Activated effector memory CD4-positive, alpha-beta T cell treated with anti-CD3 and anti-CD28 coated beads, Interleukin-2, amount 50 U/mL, for 16 hours (primary cell): Measurements from ENCODE around the gene ATP6V1F.
A peak's percentile ranks its signal among the peaks of the same experiment; 100 is the strongest.

Source experiments
- DNase-seq: peaks from one replicate; pipeline ENCODE4 v3.0.0-alpha.2; 2020

ATP6V1F gene

DNA sequence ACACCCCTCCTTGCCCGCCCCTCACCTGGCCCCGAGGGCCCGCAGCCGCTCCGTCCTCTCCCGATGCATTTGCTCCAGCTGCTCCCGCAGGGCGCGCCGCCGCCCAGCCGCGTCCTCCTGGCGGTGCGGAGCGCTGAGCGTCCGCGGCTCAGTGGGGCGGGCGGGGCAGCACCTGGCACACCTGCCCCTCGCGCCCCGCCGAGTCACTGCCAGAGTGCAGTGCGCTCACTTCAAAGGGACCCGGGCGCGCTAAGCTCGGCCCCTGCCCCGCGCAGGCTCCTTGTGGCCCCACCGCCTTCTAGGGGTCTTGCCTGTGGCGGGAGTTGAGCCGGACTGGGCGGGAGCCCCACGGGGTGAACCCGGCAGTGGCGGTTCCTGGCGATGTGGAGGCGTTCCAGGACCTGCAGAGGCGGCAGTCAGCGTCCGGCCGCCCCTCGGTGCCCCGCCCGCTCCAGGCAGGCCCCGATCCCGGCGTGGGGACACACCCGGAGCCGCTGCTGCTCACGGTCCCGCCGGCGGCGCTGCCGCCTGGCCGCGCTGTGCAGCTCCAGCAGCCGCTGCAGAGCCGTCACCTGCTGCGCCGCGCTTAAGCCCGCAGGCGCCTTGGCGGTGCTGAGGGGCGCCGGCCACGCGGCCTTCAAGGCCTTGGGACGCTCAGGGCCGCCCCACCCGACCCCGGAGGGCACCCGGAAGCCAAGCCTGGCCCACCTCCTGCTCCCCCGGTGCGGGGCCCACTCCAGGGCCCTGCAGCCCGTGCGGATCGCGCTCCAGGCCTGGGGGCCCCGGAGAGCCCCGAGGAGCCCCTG lies 6.7 kb downstream of the ATP6V1F start:
- DNase-seq: peak; percentile 77

DNA sequence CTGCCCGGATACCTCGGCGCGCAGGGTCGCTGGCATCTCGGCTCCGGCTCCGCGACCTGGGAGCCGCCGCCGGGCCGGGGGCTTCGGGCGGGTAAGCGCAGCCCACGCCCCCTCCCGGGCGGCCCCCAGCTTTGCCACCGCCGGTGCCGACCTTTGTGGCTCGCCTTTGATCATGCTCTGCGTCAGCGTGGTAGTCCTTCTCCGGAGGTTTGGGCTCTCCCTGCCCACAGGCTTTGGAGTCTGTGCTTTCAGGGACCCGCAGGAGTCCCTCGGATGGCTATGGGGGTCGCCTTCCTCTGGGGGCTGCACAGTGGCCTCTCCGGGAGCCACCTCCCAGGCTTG lies 7.3 kb downstream of the ATP6V1F start:
- no peak for DNase-seq

- no peak for DNase-seq
Observed at GRCh38 chr7:128871050-128871449, 8.4 kb downstream of the ATP6V1F start.

DNA sequence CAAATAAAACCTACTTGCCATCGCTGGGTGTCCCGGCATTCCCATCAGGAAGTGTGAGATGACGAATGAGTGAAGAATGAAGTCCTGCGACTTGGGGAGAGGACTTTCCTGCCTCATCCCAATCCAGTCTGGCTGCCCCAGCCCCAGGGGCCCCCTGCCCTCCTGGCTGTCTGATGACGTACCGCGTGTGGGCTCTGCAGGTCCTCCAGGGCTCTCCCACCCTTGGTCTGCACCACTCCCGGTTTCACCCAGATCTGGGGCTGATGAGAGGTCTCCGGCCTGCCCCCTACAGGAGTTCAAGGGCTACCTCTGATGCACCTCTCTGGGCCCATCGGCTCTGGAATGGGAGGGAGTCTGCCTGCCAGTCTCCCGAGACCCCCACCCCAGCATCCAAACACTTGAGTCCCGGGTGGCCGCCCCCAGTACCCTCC lies 9.8 kb downstream of the ATP6V1F start:
- no peak for DNase-seq

- DNase-seq: no peak
Observed at GRCh38 chr7:128873234-128873633, 10.6 kb downstream of the ATP6V1F start.

GRCh38 chr7:128874140-128875031 lies 11.7 kb downstream of the ATP6V1F start:
- DNase-seq: no peak

GRCh38 chr7:128875523-128875948 lies 12.9 kb downstream of the ATP6V1F start:
- DNase-seq: no peak

DNA sequence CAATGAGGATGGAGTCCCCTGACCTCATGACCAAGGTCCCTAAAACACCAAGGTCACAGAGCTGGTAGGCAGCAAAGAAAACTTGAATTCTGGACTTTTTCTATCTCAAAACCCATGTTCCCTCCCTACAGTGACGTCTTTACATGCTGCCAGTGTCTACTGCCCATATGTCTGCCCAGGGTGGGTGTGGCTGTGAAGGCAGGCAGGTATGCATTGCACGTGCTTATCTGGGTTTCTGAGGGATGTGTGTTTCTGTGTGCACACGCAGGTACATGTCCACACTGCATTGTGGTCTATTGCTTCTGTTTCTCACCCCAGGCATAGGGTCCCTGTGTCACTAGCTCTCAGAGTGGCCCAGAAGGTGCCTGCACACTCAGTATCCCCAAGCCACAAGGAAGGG lies 13.5 kb downstream of the ATP6V1F start:
- no peak for DNase-seq

- no peak for DNase-seq
Observed at GRCh38 chr7:128876586-128876977, 13.9 kb downstream of the ATP6V1F start.

DNA sequence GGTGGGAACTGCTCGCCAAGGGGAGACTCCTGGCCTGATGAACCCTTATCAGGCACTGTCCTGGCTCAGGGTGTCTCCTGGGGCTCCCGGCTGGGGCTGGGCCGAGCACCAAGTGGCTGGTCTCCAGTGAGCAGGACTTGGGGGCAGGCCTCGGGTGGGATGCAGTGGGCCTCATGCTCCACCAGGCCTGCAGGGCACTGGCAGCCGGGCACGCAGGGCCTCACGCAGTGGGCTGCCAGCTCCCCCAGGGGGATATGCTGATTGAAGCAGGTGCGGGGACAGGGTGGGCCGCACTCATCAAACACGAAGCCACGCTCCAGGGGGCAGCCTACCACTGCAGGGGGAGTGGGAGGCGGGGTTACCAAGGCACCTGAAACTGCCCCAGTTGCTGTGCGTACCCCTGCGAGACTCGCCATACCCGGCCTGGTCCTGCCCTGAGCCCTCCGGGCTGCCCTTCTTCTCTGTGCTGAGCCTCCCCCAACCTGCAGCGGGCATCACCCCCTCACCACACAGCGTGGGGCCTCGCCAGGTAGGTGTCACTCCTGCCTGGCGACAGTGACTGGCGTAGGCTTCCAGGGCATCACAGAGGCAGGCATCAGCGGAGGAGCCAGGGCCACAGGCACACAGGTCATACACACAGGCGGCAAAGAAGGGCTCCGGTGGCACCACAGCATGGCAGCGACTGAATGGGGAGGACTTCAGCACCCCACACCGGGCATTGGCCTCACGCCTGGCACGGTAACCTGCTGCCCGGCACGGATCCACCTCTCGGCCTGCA lies 14.5 kb downstream of the ATP6V1F start:
- DNase-seq: no peak

DNA sequence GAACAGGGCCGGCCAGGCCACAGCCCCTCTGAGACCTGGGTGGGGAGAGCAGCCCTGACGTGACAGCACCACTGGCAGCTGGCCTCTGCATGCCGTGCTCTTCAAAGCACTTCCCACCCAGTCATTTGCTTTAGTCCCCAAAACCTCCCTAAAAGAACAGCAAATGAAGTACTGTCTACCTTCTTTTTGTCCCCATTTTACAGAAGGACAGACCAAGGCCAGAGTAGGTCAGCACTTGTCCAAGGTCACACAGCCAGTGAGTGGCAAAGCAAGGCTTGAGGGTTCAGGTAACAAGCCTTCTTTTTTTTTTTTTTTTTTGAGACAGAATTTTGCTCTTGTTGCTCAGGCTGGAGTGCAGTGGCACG lies 15.1 kb downstream of the ATP6V1F start:
- no peak for DNase-seq

GRCh38 chr7:128878226-128879105 lies 15.8 kb downstream of the ATP6V1F start:
- DNase-seq: no peak

DNA sequence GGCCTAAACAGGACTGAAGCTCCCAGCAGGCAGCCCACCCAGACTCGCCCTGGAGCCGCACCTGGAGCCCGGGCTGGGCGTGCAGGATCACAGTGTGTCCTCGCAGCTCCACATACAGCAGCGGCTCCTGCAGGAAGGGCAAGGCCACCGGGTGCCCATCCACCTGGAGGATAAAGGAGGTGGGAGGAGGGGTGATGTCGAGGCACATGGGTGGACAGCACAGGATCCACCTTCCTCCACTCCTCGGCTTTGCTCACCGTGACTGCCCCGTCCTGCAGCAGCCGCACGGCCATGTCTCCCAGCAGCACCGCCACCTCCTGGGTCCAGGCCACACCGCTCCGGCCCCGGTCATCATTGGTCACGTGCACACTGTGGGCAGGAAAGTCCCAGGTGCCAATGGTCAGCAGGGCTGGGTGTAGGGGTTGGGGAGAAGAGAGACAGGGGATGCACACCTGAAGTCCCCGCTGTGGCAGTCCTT lies 16.8 kb downstream of the ATP6V1F start:
- DNase-seq: no peak

GRCh38 chr7:128879939-128880746 lies 17.5 kb downstream of the ATP6V1F start:
- no peak for DNase-seq

GRCh38 chr7:128880791-128881457 lies 18.3 kb downstream of the ATP6V1F start:
- no peak for DNase-seq

DNA sequence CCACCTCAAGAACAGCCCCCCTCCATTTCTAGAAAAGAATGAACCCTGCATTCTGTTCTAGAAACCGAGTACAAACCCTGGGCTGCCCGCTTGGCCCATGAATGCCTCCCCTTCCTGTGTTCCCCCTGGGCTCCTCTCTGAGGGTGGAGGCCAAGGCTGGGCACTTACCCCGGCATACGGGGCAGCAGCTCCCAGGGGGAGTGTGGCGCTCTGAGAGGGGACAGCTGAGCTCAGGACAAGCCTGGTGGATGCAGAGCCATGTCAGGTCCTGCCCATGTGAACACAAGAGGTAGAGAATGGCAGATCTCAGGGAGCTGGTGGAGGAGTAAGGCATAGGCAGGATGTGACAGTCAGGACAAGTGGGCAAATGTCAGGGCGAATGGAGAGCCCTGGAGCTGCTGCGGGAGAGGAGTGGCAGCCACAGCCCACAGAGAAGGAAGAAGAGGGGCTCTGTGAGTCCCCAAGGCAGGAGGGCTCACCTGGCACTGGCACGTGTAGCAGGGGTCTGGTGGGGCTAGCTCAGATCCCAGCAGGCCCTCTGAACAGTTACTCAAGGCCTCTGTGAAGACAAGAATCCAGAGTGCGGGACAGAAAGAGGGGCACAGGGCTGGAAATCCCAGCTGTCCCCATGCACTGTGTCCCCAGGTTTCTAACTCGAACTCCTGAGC lies 18.9 kb downstream of the ATP6V1F start:
- DNase-seq: no peak

- no peak for DNase-seq
Observed at GRCh38 chr7:128882134-128882533, 19.5 kb downstream of the ATP6V1F start.

- DNase-seq: peak; percentile 95
Observed at GRCh38 chr7:128883622-128884448, 21.2 kb downstream of the ATP6V1F start.
